GM19372 (cell line): Measurements from ENCODE around the gene AUTS2.

Experiments used
- ATAC-seq: cut with Tn5 transposase; IDR thresholded peaks from one replicate; pipeline ENCODE4 v1.9.1; 2021; ENCODE audit warnings: mild to moderate bottlenecking, low read depth, moderate library complexity; ENCODE audit not compliant: unreplicated experiment

The AUTS2 gene

DNA sequence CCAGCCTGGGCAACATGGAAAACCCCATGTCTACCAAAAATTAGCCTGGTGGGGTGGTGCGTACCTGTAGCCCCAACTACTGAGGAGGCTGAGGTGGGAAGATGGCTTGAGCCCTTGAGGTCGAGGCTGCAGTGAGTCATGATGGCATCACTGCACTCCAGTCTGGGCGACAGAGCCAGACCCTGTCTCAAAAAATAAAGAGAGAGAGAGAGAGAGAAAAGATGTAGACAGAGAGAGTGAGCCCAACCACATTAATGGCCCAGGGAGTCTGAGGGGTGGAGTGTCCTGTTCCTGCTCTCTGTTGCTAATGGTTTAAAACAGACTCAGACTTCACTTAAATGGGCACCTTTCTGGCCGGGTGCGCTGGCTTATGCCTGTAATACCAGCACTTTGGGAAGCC is 1078.0 kb downstream of the AUTS2 start:
- no peak for ATAC-seq

DNA sequence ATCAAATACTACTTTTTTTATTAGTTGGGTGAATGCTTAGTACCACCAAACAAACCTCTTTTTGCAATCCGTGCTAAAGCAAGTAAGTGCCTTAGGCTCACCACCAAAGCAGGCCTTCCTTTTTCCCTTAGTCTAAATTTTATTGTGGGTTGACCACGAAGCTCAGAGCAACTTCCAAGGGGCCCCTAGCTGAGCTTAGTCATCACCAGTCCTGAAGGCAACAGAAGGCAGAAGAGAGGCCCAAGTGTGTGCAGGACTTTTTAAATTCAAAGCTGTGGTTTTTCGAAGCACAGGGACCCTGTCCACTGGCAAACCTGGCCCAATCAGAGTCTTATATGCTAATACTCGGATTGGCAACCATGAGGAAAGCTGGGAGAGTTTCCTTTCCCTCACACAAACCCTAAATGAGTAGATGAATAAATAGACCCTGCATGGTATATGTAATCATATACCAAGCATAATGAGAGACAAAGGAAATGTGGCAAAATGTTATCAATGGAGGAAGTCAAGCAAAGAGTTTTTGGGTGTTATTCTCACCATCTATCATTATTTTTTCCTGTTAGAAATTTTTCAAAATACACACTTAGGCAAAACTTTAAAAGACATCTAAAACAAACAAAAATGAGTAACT is 1080.5 kb downstream of the AUTS2 start:
- ATAC-seq: no peak

DNA sequence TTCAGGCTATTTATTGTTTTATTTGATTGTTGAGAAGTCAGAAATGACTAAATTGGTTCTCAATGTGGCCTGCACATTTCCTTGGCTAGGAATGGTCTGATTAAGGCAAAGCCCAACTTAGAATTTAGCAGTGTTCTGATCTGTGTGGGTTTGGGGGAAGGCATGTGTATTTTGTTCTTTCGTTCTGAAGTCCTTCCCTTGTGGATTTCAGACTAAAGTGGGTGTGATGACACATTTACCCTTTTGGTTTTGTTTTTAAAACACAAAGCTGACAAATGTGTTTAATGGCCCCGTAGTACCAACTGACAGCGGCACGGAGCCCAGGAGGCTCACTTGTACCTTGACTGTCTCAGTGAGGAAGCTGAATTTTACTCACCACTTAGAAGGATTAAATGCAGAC is 1081.4 kb downstream of the AUTS2 start:
- no peak for ATAC-seq

DNA sequence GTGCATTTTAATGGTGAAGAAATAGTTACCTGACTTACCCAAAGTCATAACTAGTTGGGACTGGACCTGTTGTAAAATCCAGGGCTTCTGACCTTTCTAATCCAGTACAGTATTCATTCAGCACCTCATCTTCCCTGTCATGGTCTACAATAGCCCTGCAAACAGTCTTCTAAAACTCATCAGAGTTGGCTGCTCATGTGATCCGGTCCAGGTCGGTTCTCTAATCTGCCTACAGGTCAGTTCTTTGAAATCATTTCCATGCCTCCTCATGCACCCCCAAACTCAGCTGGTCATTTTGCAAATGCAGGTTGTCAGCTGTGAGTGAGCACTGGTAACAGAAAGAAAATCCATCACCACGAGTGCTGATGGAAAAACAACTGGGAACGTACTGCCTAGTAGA is 1082.0 kb downstream of the AUTS2 start:
- no peak for ATAC-seq

DNA sequence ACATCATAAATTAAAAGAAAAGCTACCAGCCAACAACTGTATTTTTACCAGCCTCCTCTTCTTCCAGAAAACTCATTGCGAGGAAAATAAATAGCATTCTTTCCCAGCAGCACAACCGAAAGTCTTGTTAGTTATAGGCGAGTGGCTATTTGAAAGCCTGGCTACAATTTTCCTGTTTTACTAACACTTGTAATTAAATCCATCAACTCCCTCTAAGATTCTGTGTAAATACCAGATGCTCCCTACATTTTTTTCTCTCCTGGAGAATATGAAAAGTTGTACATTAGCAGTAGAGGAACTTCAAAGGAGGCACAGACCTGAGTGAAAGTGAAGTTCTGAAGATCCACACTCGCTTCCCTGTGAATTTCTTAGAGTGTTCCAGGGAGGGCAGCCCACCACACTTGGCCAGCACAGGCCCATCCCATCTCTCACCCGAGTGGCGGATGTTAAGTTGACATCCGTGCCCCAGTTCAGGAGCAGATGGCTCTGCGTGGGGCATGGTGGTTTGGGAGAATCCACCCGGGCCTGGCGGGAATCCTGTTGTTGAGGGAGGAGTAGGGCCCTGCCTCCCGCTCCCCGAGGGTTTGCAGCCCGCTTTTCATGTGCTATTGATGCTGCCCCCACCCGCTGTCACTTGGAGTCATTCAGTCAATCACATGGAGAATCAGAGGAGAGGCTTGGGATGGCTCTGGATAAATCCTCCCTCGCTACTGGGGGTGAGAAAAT is 1082.6 kb downstream of the AUTS2 start:
- ATAC-seq: no peak

DNA sequence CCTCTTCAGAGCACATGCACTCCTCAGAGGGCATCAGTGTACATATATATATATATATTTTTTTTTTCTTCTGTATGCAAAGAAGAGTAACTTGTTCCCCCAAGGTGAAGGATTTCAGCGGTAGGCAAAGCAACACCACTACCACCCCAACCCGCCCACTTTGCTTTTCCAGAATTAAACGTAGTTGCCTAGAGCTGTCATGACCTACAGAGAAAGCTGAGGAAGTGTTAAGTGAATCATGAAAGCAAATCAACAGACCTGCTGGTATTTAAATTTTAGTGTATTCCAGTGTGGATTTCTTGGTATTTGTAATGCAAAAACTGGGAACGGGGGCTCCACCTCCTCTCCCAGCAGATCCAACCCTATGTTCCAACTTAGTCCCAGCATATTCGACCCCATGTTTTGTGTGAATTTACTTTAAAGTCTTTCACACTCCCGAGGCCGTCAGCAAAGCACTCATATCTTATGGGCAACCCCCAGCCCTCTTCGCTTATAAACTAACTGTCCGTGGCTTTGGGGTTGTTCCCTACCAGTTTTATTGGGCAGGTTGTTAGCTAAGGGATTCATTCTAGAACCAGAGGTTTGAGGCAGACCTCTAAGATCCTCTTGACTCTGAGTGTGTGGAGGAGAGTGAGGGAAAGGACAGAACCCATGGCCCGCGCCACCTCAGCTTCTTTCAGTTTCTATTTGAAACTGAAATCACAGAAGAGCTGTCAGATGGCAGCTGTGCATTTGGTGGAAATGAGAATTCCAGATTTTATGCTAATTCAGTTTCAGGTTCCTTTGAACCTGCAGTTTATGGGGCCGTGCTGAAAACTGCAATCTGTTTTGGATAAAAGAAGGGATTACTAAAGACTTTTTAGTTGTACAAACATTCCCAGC is 1083.4 kb downstream of the AUTS2 start:
- peak; percentile 90 for ATAC-seq

DNA sequence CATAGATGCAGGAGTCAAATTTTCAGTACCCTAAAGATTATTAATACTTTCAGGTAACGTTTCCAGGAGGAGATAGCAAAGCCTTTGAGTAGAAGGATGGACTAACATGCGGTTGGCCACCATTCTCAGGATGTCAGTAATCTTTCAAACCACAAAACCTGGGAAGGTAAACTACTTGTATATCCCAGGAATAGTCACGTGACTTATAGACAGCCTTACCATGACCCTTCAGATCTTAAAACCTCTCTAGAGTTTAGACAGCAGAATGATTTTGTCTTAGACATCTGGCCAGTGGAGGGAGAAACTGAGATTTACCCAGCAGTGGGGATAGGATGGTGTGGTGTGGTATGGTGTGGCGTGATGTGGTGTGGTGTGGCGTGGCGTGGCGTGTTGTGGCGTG is 1085.9 kb downstream of the AUTS2 start:
- no peak for ATAC-seq

DNA sequence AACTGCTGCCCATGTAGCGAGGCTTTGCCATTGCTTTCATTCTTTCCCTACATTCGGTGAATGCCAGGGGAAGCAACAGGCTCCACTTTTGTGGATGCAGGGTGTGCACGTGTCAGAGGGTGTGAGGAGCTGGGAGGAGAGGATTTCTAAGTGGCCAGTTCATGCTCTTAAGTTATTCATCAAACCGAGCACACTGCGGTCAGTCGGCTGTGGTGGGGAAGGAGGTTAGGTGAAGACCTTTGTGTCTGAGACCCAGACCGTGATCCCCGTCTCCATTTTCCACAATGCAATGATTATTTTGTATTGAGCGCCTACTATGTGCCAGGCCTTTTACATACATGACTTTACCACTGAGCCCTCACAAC is 1095.0 kb downstream of the AUTS2 start:
- ATAC-seq: no peak

DNA sequence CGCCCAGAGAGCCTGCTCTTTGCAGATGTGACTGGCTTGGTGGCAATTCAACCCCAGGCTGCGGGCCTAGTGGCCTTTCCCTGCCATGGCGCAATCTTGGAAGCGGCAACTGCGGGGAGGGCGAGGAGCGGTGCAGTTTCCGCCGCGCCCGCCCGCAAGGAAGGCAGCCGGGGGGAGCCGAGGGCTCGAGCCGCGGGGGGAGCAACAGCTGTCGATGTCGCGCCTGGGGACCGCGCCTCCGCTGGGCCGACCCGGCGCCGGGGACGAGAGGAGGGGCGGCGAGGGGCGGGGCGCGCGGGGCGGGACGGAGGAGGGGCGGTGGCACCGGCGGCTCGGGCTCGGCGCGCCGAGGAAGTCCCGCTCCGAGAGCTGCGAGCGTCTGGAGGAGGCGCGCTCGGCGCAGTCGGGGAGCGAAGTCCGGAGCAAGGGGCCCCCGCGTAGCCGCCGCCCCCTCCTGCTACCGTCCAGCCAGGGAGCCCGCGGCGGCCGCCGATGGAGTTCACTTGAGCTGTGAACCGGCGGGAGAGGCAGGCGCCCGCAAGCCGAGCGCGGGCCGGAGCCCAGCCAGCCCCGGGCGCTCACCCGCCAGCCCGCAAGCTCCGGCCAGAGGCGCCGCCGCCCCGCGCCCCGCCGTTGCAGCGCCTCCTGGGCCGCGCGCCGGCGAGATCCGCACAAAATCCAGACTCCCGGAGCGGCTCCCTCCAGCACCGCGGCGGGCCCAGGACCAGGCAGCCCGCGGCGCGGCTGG is 1095.6 kb downstream of the AUTS2 start:
- ATAC-seq: peak; percentile 61

DNA sequence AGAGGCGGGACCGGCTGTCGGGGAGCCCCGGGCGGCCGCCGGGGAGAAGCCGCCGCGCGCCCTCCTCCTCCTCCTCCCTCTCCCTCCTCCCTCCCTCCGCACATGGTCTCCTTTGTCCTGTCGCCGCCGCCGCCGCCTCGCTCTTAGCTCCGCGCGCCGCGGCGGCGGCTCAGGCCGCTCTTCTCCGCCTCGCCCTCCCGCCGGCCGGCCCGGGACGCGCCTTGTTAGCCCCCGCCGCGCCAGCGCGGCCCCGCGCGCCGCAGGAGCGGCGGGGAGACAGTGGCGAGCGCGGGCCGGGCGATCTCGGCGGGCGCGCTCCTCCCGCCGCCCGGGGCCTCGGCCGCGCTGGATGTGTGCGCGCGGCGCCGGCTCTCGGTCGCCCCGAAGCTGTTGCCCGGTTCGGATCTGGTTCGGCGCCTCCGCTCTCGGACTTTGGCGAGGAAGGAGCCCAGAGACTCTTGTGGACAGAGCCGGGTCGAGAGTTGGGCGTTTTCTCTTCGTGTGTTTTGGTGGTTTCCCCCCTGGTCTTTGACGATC is 1096.2 kb downstream of the AUTS2 start:
- ATAC-seq: peak; percentile 42

DNA sequence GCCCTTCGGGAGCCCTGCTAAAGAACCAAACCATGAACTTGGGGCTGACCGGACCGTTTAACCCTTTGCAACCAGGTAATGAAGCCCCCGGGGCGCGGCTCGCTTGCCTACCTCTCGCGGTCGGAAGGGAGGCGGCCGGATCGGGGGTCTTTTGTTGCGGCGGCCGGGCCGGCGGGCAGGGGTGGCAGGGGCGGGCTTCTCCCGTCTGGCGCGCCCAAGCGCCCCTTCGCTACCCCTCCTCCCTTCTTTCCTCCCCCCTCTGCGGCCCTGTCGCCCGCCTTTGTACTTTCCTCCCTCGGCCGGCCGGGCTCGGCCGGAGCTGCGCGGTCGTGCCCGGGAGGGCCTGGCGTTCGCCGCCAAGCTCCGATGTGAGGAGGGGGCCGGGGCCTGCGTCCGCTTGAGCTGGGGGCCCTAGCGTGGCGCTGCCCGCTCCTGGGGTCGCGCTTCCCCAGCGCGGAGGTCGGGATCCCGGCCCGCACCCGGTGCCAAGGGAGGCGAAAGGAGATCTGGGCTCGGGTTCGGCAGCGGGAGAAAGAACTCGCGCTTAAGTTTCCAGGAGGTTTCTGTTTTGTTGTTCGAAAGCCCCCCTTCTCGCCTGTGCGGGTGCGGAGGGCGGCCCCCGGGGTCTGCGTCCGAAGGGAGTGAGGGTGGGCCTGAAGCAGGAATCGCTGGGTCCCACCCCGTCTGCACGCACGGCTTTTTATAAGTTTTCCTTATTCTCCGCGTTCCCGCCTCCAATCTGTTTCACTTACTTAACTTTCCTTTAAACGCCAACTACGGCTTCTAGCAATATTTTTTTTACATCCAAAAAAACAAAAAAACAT is 1096.9 kb downstream of the AUTS2 start:
- no peak for ATAC-seq

DNA sequence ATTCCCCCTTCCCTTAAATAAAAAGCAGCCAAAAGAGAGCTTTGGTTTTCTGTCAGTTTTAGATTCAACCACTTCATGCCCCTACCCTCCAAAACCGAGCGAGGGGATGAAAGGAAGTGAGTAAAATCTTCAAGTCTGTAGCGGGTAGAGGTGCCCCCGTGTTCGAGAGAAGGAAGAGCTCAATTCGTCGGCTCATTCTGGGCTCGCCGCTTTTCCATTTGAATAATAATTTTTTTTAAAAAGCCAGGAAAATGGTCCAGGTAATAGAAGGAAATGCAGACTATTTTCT is 1097.5 kb downstream of the AUTS2 start:
- ATAC-seq: no peak

DNA sequence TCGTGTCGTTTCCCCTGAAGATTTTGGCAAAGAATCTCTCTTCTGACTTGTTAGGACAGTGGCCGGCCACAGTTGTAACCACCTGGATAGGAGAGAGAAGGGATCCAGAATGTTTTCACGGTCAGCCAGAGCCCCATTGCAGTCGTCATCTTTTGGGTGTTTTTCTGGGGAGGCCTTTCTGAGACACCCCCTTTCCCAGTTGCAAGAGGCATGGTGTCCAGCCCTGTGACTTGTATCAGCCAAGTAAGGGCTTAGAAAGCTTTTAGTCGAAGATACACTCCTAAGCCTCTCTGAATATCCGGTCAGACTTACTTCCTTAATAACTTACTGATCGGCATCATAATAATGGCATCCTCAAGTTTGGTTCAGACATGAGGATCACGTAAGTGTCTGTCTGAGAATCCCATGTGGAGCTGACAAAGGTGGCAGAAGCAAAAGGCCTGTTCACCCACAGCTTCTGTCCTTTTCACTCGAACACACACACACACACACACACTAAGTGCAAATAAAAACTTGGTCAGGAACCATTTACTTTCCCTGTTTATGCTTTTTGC is 1098.0 kb downstream of the AUTS2 start:
- ATAC-seq: no peak

DNA sequence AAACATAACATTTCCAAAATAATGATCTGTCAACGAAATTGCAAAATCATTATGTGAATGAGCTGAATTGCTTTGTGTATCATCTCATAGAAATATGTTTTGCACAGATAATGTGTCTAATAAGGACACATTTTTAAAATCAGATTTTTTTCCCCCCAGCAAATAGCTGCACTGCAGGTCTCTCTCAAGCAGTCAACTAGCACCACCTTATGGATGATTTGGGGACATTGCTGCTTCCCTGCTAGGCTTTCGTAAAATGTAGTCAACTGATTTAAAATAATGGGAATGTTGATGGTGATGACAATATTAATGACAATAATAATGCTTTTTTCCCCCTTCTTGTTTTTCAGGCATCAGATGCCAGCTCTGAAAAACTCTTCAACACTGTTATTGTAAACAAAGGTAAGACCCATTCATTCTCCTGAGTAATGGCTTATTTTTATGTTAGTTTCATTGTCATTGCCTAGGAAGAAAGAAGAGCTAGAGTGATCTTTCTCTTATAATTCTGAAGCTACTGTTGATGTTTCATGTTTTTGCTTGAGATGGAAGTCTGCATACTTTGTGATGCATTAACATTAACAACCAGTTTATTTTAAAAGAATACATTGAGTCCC is 1100.1 kb downstream of the AUTS2 start:
- no peak for ATAC-seq

DNA sequence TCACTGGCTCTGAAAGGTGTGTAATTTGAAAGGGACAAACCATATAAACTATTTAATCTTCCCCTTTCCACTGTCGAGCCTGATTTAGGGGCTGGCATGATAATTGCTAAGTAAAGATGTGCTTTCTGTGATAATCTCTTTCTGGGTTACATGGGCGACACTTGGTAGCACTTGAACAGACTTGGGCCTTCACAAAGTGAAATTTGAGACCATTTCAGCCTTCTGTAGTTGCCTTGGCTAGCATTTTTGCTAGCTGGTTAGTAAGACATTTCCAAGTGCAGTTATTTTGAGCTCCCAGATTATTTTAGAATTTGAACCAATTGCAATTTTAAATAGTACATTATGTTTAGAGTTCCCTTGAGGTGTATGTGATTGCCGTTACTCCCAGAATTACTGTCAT is 1101.0 kb downstream of the AUTS2 start:
- ATAC-seq: no peak

DNA sequence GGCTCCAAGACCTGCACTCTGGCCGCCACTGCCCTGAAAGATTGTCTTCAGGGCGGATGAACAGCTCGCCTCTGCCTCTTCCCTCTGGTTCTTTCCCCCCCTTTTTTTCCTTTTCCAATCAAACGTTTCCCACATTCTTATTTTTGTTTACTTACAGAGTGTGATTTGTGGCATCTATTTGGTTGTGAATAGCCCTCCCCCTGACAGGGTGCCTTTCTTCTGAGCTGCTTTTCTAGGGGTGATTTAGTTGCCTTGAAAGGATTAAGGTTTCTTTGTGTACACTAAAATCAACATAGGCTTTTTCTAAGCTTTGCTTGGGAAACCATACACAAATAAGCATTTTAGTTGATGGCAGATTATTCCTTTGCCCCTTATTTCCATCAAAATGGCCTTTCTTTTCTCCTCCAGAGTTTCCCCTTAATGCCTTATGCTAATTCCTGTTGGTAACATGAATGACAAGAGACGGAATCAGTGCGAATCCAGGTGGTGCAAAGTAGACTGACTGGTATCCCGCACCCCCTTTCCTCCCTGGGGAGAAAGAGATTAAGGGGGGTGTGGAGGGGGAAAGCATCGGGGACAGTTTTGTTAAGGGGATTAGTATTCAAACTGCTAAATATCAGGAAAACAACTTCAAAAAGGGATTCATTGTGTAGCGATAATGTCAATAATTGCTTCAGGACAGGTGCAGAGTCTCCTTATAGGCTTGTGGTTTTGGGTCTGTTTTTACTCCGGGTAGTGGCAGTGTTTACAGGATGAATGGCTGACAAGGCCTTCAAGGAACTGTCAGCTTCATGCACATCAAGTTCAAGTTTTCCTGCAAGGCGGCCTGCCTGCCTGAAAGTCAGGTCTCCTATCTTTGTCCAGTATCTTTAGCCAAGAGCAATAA is 1102.0 kb downstream of the AUTS2 start:
- ATAC-seq: no peak

DNA sequence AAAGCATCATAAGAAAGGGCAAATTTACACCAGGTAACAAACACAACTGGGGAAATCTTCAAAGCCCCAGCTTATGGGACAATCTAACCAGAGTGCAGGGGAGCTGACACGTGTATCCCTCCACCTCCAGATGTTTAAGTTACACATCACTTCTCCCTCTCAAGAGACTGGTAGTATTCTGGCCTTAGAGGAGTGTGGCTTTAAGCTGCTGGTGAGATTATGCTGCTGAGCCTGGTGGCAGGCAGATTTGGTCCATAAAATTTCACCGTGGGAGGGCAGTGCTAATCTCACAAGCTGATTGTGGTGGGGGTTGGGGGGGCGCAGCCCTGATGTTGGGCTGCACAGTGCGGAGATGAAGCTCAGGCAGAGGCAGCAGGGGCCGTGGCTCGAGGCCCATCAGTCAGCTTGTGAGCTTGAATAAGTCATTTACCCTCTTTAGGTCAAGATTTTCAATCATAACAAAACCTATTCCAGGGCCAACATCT is 1102.7 kb downstream of the AUTS2 start:
- no peak for ATAC-seq

DNA sequence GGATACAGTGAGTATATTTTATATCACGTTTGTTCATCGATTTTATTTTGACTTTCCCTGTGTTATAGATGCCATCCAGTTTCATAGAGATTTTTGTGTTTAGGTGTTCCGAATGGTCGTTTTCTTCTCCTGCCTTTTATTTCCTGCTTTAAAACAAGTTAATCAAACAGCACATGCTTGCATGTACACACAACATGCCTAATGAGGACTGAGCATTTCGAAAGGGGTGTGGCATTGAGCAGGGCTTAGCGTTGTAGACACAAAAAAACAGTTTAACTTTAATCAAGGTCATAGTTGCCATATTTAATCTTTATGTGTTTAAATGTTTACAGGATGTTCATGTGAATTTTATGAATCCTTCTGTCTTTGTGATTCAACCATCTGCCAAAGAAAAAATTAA is 1103.2 kb downstream of the AUTS2 start:
- no peak for ATAC-seq
